Adrenal gland (tissue), 5 donors: Measurements from ENCODE around the gene ZNF148.

Experiments
- CTCF ChIP-seq, 6 experiments: fragments of 450-650 bp in 4 of 6; fragments of 200-600 bp in 2 of 6; sonication (generic) in 1 of 6; IDR thresholded peaks; 1 replicate in 5 of 6; 2 replicates in 1 of 6; pipeline versions ENCODE4 v1.5.1 to v1.8.0; 2016 to 2021; ENCODE audit warnings: antibody characterized with exemption in 6 of 6, mild to moderate bottlenecking in 2 of 6, moderate library complexity in 1 of 6
- POLR2A ChIP-seq, 2 donors: fragments of 450-650 bp; IDR thresholded peaks; one replicate each; pipeline ENCODE4 v1.6.1; 2017; ENCODE audit warnings: antibody characterized with exemption in 2 of 2, mild to moderate bottlenecking in 2 of 2, moderate library complexity in 1 of 2
- donor health status: DM: no; HTN: no; CAD: no.

GRCh38 chr3:125236331-125236903 lies 138.7 kb downstream of the ZNF148 start:
- TF ChIP-seq POLR2A (IDR thresholded peaks at IDR 0.05) (no peak), CTCF (IDR thresholded peaks at IDR 0.05) (no peak)
